22Rv1 (cell line): ENCODE measurements around the gene RAB28.

Source experiments
- ZFX ChIP-seq: fragments of 450-650 bp; IDR thresholded peaks from 2 replicates; pipeline ENCODE4 v1.6.1; 2017; ENCODE audit warnings: antibody characterized with exemption, borderline replicate concordance
- TF ChIP-seq, protein P1 (sequence below): fragments of 450-650 bp; IDR thresholded peaks from 2 replicates; pipeline ENCODE4 v1.5.1; 2017; ENCODE audit warnings: mild to moderate bottlenecking

DNA sequence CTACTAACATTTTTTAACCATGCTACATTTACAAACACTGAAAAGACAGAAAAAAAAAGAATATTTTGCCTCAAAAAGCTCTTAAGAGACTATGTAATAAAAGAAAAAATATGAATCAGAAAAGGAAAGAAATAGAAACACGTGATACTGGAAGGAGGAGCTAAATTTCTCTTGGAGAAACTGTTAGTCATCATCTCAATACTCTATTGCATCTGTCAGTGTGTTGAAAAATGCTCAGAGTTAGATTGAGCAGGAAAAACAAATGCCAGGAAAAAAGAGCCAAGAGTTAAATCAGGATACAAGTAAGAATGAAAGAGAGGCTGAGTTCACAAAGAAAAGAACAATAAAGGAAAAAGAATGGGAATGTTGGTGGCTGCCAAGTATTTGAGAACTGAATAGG, 2.6 kb downstream of the RAB28 start:
- TF ChIP-seq, protein P1, sequence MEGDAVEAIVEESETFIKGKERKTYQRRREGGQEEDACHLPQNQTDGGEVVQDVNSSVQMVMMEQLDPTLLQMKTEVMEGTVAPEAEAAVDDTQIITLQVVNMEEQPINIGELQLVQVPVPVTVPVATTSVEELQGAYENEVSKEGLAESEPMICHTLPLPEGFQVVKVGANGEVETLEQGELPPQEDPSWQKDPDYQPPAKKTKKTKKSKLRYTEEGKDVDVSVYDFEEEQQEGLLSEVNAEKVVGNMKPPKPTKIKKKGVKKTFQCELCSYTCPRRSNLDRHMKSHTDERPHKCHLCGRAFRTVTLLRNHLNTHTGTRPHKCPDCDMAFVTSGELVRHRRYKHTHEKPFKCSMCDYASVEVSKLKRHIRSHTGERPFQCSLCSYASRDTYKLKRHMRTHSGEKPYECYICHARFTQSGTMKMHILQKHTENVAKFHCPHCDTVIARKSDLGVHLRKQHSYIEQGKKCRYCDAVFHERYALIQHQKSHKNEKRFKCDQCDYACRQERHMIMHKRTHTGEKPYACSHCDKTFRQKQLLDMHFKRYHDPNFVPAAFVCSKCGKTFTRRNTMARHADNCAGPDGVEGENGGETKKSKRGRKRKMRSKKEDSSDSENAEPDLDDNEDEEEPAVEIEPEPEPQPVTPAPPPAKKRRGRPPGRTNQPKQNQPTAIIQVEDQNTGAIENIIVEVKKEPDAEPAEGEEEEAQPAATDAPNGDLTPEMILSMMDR = no peak
- TF ChIP-seq ZFX = no peak
